Upper lobe of left lung (tissue), 6 donors: ENCODE results near the gene UGT1A10. TPM values are rescaled to one million over a fixed set of nuclear protein-coding genes. Genes with fewer than 3 reads are reported as not detected.

Experiments used
- ATAC-seq, 2 donors: fragments of 200-7000 bp; cut with Tn5 transposase; one replicate each; pipeline ENCODE4 v1.9.1; 2022; ENCODE audit warnings: mild to moderate bottlenecking in 2 of 2, moderate library complexity in 2 of 2; ENCODE audit not compliant: low FRiP score in 2 of 2
- DNase-seq, 2 donors: peaks; one replicate each; pipeline ENCODE4 v3.0.0-alpha.2; 2019 to 2020
- H3K27ac ChIP-seq, 4 donors: fragments of 200-600 bp; sonication (generic); one replicate each; pipeline ENCODE4 v1.5.1; 2016 to 2019
- H3K27me3 ChIP-seq, 4 donors: fragments of 200-600 bp; sonication (generic); one replicate each; pipeline ENCODE4 v1.5.1; 2017 to 2019
- H3K36me3 ChIP-seq, 4 donors: fragments of 200-600 bp; sonication (generic); one replicate each; pipeline ENCODE4 v1.5.1; 2016 to 2019
- H3K4me1 ChIP-seq, 4 donors: fragments of 200-600 bp; sonication (generic); one replicate each; pipeline ENCODE4 v1.5.1; 2018 to 2019
- H3K4me3 ChIP-seq, 4 donors: fragments of 200-600 bp; sonication (generic); one replicate each; pipeline ENCODE4 v1.5.1; 2017 to 2019; ENCODE audit warnings: mild to moderate bottlenecking in 2 of 4, moderate library complexity in 1 of 4
- H3K9me3 ChIP-seq, 4 donors: fragments of 200-600 bp; sonication (generic); one replicate each; pipeline ENCODE4 v1.5.1; 2018 to 2019
- CTCF ChIP-seq, 6 experiments: fragments of 450-650 bp in 4 of 6; fragments of 200-600 bp in 2 of 6; sonication (generic) in 2 of 6; IDR thresholded peaks; one replicate each; pipeline ENCODE4 v1.5.1; 2016 to 2019; ENCODE audit warnings: antibody characterized with exemption in 6 of 6
- EP300 ChIP-seq, 4 donors: sonication (generic); formaldehyde crosslinking; IDR thresholded peaks; one replicate each; pipeline ENCODE4 v1.5.1; 2017; ENCODE audit warnings: antibody characterized with exemption in 4 of 4, control low read depth in 2 of 4
- POLR2A ChIP-seq, 4 donors: fragments of 450-650 bp; IDR thresholded peaks; one replicate each; pipeline ENCODE4 v1.5.1; 2016 to 2017; ENCODE audit warnings: antibody characterized with exemption in 4 of 4, mild to moderate bottlenecking in 2 of 4
- POLR2AphosphoS5 ChIP-seq, 2 donors: sonication (generic); formaldehyde crosslinking; IDR thresholded peaks; one replicate each; pipeline ENCODE4 v1.5.1; 2017; ENCODE audit warnings: antibody characterized with exemption in 2 of 2
- WGBS, 2 donors: methylation state at CpG; one replicate each; pipeline ENCODE4 v1.1.5; 2017 to 2018; 5-methylcytosine and 5-hydroxymethylcytosine counted together
- total RNA-seq, 6 donors: library from RNA; depleted of rRNA in 4 of 6; stranded (reverse); fragments of >200 nt in 4 of 6; gene quantifications; one replicate each; pipeline versions ENCODE4 v1.1.0 to v1.2.1, GENCODE V29; 2016 to 2021
- donor health status: DM: no; HTN: no; CAD: no; lungs with moderate emphysema.
- donor health status: DM: no; HTN: yes; CAD: no; lungs with severe emphysema.

UGT1A10 gene
- total RNA-seq, 6 donors from 2014 or later, result not detected

DNA sequence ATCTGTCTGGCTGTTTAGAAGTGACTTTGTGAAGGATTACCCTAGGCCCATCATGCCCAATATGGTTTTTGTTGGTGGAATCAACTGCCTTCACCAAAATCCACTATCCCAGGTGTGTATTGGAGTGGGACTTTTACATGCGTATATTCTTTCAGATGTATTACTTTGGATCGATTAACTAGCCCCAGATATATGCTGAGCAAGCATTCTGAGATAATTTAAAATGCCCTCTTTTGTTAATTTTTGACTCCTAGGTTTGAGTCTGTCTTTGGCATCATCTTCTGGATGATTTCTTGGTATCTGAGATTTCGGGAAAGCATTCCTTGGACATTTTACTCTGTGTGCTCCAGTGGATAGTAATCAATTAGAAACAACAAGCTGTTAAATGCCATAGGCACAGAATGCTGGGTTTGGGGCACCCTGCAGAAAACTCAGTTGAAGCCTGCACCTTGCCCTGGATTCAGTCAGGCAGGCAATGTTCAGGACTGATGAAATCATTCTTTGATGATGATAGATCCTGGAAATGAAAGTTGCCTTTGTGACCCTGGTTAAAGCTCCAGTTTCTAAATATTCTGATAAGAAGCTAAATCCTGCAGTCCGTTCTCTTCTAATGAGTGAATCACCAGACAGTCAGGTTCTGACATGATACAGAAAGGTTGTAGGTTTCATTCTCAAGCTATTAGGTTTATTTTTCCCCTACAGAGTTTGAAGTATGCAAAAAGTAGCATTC, 125.0 kb downstream of the UGT1A10 start:
- Histone ChIP-seq H3K27me3 (no peaks in the 10 kb centered on the region), H3K9me3 (no peaks in the 10 kb centered on the region), H3K27ac (no peak overlapping the region), H3K36me3 (no peaks in the 10 kb centered on the region), H3K4me3 (no peak overlapping the region), H3K4me1 (no peaks in the 10 kb centered on the region)
- whole genome bisulfite sequencing, 2 donors, result 82 to 83% methylated on average over 4 of the region's 4 CpGs
- no peak for TF ChIP-seq POLR2AphosphoS5 (IDR thresholded peaks at IDR 0.05)
- TF ChIP-seq CTCF (IDR thresholded peaks at IDR 0.05), result no peak
- TF ChIP-seq EP300 (IDR thresholded peaks at IDR 0.05), result no peak
- no peak for TF ChIP-seq POLR2A (IDR thresholded peaks at IDR 0.05)
- no peak for ATAC-seq
- DNase-seq, result no peak

DNA sequence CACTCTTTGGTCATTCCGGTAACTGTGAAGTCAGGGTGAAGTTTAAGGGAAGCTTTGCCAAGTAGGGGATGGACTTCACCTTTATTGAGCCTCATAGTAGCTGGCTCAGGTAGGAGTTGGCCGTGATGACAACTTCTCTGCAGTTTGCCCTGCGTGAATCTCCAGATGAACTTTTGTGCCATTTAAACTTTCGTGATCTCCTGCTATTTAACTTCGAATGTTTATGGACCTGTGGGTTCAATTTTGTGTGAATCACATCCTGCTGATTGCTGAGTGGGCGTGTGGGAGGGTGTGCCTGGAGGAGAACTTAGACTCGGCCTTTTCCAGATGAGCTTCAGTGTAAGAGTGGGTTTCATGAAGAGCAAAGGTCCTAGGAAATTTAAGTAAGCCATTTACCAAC, 128.0 kb downstream of the UGT1A10 start:
- no peak overlapping the region for H3K27ac ChIP-seq
- ATAC-seq, result no peak
- DNase-seq, result no peak
- H3K36me3 ChIP-seq, result no peaks in the 10 kb centered on the region
- no peak overlapping the region for H3K4me3 ChIP-seq
- no peaks in the 10 kb centered on the region for H3K27me3 ChIP-seq
- 74 to 81% methylated on average over 7 of the region's 7 CpGs for WGBS, 2 donors
- H3K9me3 ChIP-seq, result no peaks in the 10 kb centered on the region
- TF ChIP-seq POLR2A (IDR thresholded peaks at IDR 0.05) (no peak), POLR2AphosphoS5 (IDR thresholded peaks at IDR 0.05) (no peak), EP300 (IDR thresholded peaks at IDR 0.05) (no peak), CTCF (IDR thresholded peaks at IDR 0.05) (no peak)
- no peaks in the 10 kb centered on the region for H3K4me1 ChIP-seq

GRCh38 chr2:233764761-233765160, 128.5 kb downstream of the UGT1A10 start:
- Histone ChIP-seq H3K27ac (no peak overlapping the region), H3K4me1 (no peaks in the 10 kb centered on the region), H3K4me3 (no peak overlapping the region), H3K9me3 (no peaks in the 10 kb centered on the region), H3K27me3 (no peaks in the 10 kb centered on the region), H3K36me3 (no peaks in the 10 kb centered on the region)
- TF ChIP-seq POLR2A (IDR thresholded peaks at IDR 0.05) (no peak), POLR2AphosphoS5 (IDR thresholded peaks at IDR 0.05) (no peak), EP300 (IDR thresholded peaks at IDR 0.05) (no peak), CTCF (IDR thresholded peaks at IDR 0.05) (no peak)
- DNase-seq (no peak), ATAC-seq (no peak)
- WGBS, 2 donors, result 47 to 74% methylated on average over 2 to 3 of the region's 3 CpGs

DNA sequence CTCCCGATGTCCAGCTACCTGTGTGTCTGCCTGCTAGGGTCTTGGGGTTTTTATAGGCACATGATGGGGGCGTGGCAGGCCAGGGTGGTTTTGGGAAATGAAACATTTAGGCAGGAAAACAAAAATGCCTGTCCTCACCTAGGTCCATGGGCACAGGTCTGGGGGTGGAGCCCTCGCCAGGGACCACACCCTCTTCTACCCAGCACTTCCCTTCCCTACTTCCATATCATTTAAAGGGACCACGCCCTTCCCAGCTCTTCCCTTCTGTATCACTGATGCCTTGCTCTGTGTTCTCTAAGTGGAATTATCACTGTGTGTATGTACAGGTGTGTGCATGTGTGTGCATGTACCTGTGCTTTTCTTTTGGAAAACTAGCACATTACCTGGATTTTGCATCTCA, 130.2 kb downstream of the UGT1A10 start:
- H3K4me1 ChIP-seq, result no peaks in the 10 kb centered on the region
- no peak for TF ChIP-seq POLR2A (IDR thresholded peaks at IDR 0.05)
- no peak for TF ChIP-seq EP300 (IDR thresholded peaks at IDR 0.05)
- no peak for TF ChIP-seq CTCF (IDR thresholded peaks at IDR 0.05)
- no peak for TF ChIP-seq POLR2AphosphoS5 (IDR thresholded peaks at IDR 0.05)
- H3K4me3 ChIP-seq, result no peak overlapping the region
- no peaks in the 10 kb centered on the region for H3K27me3 ChIP-seq
- no peaks in the 10 kb centered on the region for H3K36me3 ChIP-seq
- H3K27ac ChIP-seq, result no peak overlapping the region
- WGBS, 2 donors, result 79 to 82% methylated on average over 4 of the region's 4 CpGs
- H3K9me3 ChIP-seq, result no peaks in the 10 kb centered on the region
- no peak for DNase-seq
- no peak for ATAC-seq

DNA sequence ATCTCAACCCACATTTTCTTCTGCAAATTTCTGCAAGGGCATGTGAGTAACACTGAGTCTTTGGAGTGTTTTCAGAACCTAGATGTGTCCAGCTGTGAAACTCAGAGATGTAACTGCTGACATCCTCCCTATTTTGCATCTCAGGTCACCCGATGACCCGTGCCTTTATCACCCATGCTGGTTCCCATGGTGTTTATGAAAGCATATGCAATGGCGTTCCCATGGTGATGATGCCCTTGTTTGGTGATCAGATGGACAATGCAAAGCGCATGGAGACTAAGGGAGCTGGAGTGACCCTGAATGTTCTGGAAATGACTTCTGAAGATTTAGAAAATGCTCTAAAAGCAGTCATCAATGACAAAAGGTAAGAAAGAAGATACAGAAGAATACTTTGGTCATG, 131.8 kb downstream of the UGT1A10 start:
- ATAC-seq, result no peak

More for the DNA sequence above, 131.8 kb downstream of the UGT1A10 start:
- H3K4me1 ChIP-seq, result no peaks in the 10 kb centered on the region
- H3K27me3 ChIP-seq, result no peaks in the 10 kb centered on the region
- 83% methylated on average over 4 of the region's 4 CpGs for WGBS, 2 donors
- DNase-seq, result no peak
- H3K4me3 ChIP-seq, result no peak overlapping the region
- no peak overlapping the region for H3K27ac ChIP-seq
- no peaks in the 10 kb centered on the region for H3K9me3 ChIP-seq
- no peaks in the 10 kb centered on the region for H3K36me3 ChIP-seq
- no peak for TF ChIP-seq POLR2AphosphoS5 (IDR thresholded peaks at IDR 0.05)
- TF ChIP-seq EP300 (IDR thresholded peaks at IDR 0.05), result no peak
- no peak for TF ChIP-seq POLR2A (IDR thresholded peaks at IDR 0.05)
- TF ChIP-seq CTCF (IDR thresholded peaks at IDR 0.05), result no peak
